HG02642 (cell line): Measurements from ENCODE around the gene DCC.

Experiments
- ATAC-seq: cut with Tn5 transposase; IDR thresholded peaks from one replicate; pipeline ENCODE4 v1.9.1; 2021; ENCODE audit warnings: mild to moderate bottlenecking; ENCODE audit not compliant: unreplicated experiment, poor library complexity

Gene DCC

GRCh38 chr18:52747869-52748268 is 407.9 kb downstream of the DCC start:
- no peak for ATAC-seq

DNA sequence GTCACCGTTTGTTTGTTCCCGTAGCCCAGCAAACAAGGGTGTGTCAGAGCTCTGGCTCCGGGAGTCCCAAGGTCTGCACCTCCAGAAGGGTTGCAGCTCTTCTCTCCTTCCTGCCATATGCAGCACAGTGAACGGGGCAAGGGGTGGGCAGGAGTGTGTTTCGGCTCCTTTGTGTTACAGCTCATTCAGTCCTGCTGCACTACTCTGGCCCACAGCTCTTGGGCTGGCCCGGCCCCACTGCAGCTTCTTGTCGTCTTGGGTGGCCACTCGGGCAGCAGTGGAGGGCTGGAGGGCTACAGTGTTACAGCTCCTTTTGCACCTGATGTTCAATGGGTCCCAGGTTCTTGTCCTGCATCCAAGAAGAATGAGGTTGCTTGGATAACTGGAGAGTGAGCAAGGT is 408.3 kb downstream of the DCC start:
- ATAC-seq, result no peak

DNA sequence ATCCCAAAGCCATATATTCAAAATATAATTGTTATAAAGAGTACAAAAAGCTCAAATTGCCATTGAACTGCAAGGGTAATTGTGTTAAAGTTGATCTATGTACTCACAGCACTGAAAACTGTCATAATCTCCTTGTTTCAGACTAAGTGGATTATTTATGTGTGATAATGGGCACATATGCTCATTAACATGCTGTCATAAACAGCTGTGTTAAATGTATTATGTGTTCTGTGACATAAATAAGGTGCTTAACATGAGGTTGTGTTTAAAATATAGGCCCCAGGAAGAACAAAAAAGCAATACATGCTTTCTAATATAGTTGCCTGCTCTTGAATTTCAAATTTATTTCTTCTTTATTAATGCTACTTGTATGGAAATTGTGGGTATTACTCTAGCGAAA is 409.5 kb downstream of the DCC start:
- no peak for ATAC-seq

DNA sequence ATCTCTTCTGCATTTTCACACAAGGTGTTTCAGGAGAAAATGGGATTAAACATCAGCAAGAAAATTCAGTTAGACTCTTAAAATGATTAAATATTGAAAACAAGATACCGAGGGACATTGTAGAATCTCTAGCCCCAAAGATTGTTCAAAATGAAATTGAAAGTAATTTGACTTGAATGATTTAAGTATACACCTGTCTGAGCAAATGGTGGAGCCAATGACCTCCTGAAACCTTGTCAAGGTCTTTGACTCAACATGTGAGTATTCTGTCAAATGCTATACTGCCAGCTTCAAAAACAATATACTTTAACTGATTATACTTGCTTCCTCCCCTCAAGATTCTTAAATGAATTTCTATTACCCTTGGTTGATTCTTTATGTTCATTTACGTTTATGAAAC is 411.0 kb downstream of the DCC start:
- no peak for ATAC-seq

DNA sequence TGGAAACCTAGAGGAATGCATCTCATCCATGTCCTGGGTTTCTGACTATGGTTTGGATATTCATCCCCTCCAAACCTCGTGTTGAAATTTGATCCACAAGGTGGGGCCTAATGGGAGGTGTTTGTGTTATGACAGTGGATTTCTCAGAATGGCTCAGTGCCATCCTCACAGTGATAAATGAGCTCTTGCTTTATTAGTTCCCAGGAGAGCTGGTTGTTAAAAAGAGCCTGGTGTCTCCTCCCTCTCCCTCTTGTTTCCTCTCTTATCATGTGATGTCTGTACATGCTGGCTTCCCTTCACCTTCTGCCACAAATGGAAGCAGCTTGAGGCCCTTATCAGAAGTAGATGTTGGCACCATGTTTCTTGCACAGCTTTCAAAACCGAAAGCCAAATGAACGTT is 424.3 kb downstream of the DCC start:
- no peak for ATAC-seq

GRCh38 chr18:52766002-52766545 is 426.1 kb downstream of the DCC start:
- ATAC-seq, result no peak

DNA sequence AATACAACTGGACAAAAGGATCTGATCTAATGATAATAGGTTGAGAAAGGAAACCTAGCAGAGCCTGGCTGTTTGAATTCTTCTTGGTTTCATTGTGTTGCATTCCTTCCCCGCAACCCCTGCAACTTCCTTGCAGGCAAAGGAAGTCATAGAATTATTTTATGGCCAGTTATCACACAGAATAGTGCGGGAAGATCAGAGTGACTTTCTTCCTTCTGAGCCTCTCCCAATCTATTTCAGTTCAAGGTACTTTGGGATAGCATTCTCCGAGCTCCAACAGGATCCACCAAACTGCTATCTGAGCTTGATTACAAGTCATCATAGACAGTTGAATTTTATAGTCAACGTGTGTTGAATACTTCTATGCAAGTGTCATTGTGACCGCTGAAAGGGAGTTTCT is 441.1 kb downstream of the DCC start:
- no peak for ATAC-seq

DNA sequence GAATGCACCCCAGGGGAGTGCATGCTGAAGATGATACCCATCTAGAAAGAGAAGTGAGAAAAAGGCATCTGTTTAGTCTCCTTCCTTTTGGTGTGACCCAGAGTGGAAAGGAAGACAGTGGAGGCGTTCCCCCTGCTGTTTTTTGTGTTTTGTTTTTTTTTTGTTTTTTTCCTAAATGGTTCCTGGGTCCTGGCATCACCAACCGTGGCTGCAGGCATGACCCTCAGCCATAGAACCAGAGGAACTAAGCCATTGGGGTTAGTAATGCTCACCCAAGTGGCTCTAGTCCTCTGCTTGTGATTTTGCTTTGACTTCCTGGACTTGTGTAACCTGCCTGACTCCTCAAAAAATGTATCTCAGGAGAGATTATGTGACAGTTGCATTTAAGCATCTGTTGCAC is 451.3 kb downstream of the DCC start:
- no peak for ATAC-seq

GRCh38 chr18:52812834-52813233 is 472.8 kb downstream of the DCC start:
- ATAC-seq, result no peak

GRCh38 chr18:52813635-52814416 is 473.8 kb downstream of the DCC start:
- no peak for ATAC-seq

- ATAC-seq, result no peak
Measured at GRCh38 chr18:52815651-52816050, 475.7 kb downstream of the DCC start.

GRCh38 chr18:52816121-52816520 is 476.1 kb downstream of the DCC start:
- no peak for ATAC-seq

GRCh38 chr18:52822160-52822559 is 482.2 kb downstream of the DCC start:
- no peak for ATAC-seq

DNA sequence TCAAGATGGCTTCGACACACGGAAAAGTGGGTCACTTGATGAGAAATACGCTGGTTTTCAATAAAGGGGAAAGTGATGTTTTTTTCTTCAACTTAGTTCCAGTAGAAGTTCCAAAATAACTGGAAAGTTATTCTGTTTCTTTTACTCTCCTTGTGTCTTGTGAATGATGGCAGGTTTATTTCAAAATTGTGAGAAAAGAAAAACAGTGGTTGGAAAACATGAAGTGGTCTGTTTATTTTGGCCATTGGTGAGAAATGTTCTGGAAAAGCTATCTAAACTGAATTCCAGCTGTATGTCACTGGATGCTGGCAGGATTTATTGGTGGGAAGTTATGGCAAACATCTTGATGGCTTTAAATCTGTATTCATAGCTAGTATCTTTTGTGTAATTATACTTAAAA is 484.1 kb downstream of the DCC start:
- ATAC-seq, result no peak

- ATAC-seq, result no peak
Measured at GRCh38 chr18:52826994-52827393, 487.0 kb downstream of the DCC start.

- ATAC-seq, result no peak
Measured at GRCh38 chr18:52829320-52829719, 489.3 kb downstream of the DCC start.

GRCh38 chr18:52829876-52830405 is 489.9 kb downstream of the DCC start:
- ATAC-seq, result no peak

GRCh38 chr18:52844323-52844722 is 504.3 kb downstream of the DCC start:
- ATAC-seq, result no peak

GRCh38 chr18:52845036-52845435 is 505.0 kb downstream of the DCC start:
- ATAC-seq, result no peak

DNA sequence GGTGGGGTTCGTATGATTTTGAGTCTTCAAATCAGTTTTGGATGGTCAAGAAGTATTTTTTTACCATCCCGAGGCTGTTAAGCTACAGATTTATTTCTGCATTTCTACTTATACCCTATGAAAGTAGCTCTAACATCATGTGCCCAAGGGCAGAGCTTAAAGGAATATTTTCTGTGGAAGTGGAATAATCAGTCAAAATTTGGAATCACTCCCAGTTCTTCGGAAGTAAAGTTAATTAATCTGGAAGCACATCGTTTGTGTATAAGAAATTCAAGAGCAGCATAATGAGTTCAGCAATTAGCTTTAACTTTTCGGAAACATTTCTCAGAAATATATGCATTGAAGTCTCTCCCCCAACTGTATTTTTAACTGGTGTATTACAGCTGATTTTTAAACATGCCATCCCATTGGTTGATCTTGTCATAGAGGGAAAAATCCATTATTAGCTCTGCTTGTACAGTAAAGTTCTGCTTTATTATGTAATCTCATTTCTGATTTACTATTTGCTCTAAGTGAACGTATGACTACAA is 510.1 kb downstream of the DCC start:
- no peak for ATAC-seq

GRCh38 chr18:52861558-52861957 is 521.6 kb downstream of the DCC start:
- ATAC-seq, result no peak
